CMK (cell line): ENCODE data around the gene PRKCA.

ENCODE experiments used
- DNase-seq: peaks from one replicate; pipeline ENCODE4 v3.0.0-alpha.2; 2010; ENCODE audit warnings: low read depth

The PRKCA gene

DNA sequence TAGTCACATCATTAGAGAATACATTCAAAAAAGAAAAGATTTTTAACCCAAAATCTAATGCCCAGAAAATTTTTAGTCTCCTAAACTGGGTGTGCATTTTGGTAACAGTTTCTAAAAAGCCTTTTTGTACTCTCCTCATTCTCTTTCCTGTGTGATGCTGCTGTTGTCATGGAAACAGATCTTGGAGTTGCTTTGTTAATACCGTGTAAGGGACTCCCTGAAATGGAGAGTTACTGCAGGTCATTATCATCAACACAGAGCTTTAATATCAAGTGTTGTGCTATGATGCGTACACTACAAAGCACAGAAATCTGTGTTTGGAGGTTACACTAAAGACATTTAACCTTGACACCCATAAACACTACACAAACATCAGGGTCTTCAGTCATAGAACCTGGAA lies 216.3 kb downstream of the PRKCA start:
- DNase-seq, result no peak

DNA sequence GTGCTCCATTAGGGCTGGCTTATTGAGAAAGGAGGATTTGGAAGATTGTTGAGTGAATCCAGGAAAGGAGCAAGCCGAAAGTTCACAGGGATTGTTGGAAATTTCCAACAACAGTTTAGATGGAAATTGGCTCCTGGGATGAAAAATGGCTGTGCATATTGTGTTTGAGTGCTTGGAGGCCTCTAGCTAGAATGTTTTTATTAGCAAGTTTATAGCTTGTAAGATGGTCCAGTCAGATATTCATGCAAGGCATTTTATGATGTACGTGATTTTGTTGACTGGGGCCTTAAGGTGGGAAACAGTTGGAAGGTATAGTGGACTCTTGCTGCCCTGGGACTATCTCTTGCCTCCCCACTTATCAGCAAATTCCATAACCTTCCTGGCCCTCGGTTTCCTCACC lies 216.7 kb downstream of the PRKCA start:
- no peak for DNase-seq

DNA sequence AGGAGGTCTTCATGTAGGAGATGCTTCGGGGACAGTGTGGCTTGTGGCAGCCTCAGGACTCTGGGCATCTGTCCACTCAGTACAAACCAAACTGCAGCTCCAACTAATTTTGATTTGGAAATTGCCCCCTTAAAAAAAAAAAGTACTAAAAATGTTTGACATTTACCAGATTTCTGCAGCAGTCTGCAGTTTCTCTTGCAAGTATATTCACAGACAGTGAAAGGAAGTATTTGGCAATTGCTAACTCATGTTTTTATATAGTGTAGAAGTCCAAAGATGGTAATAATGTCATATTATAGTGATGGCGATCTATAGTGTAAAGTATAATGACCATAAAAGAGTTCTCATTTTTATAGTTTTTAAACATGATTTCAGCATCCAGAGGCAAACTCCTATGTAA lies 218.6 kb downstream of the PRKCA start:
- DNase-seq, result no peak

DNA sequence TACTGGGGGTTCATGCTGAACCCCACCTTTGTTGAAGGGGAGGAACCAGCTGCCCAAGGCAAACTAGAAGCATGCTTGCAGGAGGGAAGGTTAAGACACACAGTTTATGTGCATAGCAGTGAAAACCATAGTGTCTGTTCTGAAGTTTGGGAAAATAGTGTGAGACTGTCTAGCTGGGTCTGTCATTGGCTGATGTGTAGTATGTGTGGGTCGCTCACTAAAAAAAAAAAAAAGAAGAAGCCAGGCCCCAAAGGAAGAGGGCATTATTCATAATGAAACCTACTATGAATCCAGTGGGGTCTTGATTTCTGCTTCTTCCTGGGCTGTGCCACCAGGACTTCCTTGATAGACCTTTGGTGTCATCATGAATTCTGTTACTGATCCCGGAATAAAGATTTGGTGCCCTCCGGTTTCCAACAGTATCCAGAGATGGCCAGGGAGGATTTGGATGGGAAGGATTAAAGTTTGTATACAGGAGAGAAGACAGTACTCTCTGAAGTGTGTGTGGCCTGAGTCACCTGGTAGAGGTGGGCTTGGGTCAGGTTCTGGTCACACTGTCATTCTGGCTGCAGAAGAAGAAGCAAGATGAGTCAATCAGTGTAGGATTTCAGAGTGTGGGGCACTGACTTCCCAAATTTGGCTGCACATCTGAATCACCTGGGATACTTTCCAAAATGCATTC lies 220.3 kb downstream of the PRKCA start:
- DNase-seq, result no peak

DNA sequence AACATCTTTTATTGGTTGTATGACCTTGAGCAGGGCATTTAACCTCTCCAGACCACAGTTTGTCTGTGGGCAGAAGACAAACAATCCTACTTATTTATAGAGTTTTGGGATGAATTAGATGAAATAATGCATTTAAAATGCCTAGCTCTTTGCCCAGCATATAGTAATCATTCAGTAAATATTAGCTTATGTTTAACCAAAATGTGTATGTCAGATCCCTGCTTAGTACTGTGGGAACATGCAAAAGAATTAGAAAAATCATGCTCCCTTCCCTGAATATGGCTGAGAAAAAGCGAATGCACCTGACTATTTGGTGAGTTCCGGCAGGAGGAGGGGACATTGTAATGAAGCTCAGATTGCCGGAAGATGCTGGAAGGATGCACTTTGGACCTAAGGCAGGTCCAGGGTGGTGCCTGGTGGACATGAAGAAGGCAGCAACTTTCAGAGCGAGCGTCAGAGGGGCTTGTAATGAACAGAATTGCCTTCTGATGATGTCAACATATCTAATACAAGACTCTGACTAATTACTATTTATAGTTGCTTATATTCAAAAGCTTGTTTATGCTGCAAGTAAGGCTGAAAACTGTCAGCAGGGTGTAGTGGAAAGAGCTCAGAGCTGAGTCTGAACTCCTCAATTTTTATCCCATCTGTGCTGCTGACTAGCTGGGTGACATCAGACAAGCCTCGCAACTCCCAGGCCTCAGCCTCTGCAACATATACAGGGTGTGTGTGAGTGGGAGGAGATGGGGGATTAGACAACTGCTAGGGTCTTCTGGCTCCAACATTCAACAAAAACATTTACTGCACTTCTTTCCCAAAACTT lies 221.2 kb downstream of the PRKCA start:
- no peak for DNase-seq

DNA sequence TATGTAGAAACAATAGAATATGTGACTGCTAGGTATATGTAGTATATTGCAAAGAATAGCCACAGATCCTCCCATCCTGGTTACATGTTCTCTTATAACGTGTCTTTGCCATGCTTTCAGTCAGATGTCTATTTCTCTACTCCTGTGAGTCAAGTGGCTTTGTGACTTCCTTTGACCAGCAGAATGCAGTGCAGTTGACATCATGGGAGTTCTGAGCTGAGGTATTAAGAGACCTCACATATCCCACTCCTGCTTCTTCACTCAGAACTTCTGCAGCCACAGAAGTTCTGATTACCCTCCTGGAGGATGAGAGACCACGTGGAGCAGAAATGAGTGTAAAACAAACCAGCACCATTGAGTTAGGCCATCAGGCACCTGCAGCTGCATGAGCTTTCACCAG lies 222.5 kb downstream of the PRKCA start:
- no peak for DNase-seq

DNA sequence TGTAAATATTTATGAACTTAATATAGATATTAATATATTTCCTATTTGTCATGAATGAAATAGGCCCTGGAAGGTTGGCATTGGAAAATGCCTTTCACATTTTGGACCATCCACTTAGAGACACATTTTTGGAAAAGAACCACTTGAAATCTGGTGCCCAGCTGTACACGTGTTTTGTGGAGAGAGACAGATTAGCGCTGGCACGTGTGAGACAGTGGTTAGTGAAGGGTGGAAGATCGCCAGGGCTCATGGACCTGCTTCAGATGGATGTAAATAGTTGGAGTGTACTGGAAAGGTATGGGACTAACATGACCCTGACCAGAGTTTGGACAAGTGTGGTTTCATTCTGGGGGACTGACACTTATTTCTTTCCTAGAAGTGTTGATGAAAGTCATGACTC lies 222.9 kb downstream of the PRKCA start:
- no peak for DNase-seq

DNA sequence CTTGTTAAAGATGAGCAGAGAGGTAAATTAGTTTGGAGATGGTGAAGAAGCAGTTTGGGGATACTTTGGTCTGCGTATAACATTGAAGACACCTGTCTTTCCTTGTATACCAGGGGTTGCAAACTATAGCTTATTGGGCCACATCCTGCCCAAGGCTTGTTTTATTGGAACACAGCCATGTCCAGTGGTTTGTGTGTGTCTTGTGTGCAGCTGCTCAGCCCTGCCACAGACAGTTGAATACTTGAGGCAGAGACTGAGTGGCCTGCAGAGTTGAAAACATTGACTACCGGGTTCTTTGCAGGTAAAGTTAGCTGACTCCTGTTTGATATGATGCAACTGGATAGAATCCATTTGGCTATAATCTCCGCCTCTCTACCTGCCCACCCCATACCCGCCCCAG lies 224.4 kb downstream of the PRKCA start:
- no peak for DNase-seq

DNA sequence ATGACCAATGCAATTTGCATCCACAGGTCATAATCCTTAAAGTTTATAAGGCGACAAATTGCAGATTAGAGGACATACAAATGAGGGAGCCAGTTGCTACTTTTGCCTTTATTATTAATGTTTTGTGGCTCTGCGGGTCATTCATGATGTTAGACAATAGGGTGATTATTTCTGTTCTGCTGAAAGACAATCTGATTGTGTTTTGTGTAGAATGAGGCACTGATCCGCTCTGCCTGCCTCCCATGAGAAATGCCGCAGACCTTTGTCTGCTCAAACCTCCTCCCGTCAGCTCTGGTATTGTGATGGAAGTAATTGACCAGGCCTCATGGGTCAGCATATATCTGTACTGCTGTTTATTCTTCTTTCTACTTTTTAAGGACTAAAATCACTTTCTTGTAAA lies 224.9 kb downstream of the PRKCA start:
- DNase-seq, result no peak

DNA sequence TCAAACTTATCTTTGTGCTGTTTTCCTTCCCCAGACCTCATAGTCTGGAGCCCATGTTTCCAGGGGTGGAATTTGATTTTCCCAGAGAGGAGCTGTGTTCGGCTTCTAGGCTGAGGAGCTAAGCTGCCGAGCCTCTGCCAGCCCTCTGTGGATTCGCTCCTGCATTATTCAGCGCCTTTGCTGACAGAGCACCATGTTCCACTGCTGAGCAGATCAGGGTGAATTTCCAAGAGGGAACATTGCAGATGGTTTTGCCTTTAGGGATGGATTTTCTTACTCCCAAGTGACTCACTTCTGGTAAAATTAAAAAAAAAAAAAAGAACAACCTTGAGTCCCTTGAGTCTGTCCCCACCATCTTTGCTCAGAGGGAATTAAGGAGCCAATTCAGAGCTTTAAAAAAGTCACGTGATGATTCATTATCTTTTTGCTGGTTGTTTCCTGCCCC lies 229.5 kb downstream of the PRKCA start:
- DNase-seq, result no peak

DNA sequence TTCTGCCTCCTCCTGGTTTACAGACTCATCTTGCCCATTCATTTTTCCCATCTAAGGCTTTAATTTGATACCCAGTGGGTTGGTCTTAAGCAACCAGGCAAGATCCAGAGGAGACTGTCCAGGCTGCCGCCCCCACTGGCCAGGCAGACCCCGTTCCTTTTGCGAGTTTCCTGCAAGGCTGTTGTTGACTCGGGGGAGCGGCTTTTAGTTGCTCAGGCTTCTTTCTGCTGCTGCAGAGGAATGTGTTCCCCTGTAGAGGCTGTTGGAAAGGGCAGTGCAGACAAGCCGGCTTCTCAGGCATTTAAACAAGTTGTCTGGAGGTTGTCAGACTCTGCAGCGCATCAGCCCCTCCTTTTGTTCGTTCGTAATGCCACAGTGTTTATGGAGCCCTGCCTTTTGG lies 231.2 kb downstream of the PRKCA start:
- DNase-seq, result no peak

DNA sequence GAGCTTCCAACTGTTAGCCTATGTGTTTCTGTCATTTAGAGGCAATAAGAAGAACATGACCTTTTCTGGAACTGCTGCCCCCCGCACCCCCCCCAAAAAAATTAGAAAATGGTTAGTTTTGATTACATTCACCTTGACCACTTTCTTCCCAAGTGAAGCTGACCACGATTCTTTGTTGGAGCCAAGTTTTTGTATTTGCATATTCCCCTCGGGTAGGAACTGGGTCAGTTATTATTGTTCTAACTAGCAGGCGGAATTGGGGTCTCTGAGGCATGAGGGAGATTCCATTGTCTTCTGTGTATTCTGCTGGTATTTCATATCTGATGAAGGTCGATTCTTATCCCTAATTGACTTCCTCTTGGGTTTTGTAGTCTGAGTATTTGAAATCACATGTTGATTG lies 231.6 kb downstream of the PRKCA start:
- no peak for DNase-seq

DNA sequence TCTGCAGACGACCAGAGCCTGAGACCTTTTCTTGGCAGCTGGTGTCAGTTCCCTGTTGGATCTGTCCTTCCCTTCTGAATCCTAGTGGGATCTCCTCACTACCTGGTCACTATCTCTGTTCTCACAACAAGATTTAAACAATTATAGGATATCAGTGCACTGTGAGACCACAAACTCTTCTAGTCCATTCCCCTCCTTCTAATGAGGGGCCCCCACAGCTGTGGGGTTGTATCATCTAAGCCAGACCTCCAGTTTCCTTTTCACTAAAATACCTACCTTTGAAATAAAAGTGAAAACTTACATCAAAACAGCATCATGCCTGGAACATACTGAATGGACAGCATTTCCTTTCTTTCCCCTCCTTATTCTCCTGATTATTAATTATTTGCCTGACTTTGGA lies 233.2 kb downstream of the PRKCA start:
- DNase-seq, result no peak

DNA sequence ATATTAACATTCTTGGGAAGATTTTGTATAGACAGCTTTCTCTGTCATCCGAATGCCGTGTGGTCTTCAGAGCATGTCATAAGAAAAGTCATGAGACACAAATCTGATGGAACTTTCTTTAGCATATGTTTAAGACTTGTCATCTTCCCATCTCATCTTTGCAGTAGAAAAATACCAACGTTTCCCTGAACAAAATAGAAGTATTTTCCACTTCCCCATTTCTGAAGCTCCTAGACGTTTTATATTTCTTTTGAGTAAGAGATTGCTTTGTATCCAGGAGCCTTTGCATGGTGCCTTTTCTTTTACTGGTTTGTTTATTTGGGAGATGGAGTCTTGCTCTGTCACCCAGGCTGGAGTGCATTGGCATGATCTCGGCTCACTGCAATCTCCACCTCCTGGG lies 235.1 kb downstream of the PRKCA start:
- DNase-seq, result no peak

DNA sequence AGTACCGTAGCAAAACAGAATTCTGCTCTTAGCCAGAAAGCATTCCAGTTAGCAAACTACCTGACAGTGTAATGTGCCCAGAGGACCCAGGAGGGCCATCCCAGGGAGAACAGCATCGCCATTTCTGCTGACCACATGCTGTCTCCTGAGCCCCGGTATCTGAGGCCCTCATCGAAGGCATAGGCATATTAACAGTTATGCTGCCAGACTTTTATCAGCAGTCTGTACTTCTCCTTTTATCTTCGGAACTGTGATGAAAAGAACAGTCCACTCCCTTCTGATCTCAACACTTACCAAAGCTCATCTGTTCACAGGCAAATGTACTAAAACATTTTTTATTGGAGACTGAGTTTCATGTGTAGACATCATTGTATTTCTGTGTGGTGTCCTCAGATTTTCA lies 236.4 kb downstream of the PRKCA start:
- DNase-seq, result no peak

DNA sequence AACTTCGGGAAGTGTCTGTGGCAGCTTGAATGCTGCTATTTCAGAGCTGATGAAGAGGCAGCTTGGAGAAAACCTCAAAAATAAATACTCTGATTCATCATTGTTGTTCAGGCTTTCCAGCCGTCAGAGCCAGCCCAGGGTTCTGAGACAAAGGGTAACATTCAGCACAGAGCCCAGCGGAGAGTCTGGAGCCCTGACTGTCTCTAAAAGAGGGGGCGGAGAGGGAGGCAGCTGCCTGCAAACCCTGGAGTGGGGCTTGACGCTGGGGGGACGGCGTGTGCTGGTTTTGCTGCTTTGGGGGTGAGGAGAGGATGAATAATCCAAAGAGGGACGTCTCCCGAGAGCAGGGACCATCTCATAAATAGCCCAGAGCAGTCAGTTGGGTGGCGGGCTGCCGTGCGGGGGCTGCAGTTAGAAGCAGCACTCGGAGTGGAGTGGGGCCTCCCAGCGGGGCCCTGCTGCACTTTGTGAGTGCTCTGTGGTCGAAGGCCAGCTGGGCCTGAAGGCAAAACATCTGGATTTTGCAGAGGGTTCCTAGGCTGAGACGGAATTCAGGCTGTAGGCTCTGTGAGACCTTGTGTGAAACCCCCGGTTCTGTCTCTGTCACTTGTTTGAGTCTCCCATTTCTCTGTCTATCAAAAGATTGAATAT lies 237.8 kb downstream of the PRKCA start:
- DNase-seq, result no peak

DNA sequence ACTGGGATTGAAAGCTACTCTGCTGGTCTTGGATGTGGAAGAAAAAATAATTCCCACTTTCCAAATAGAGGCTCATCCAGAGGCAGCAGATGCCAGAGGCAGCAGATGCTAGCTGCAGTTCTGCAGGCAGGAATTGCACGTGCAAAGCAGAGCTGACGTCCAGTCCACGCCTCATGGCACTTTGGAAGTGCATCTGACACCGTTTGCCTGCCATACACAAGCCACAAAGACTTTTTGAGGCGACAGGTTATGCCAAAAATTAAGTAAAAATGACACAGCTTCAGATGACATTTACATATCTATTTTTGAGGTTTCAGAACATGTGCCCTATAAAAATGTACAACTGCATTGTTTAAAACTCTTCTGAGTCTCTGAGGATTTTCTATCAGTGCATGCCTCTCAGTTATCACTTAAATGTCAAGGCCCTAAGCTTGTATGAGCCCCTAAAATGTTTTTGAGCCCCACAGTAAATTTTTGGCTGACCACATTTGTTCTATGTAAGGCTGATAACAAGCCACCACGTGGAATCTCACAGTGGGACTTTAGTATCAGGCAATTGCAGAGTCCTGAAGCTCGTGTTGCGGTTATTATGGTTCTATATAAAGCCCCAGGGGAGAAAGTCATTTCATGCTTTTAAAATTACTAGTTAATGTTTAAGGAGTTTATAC lies 239.2 kb downstream of the PRKCA start:
- peak; percentile 12 for DNase-seq

DNA sequence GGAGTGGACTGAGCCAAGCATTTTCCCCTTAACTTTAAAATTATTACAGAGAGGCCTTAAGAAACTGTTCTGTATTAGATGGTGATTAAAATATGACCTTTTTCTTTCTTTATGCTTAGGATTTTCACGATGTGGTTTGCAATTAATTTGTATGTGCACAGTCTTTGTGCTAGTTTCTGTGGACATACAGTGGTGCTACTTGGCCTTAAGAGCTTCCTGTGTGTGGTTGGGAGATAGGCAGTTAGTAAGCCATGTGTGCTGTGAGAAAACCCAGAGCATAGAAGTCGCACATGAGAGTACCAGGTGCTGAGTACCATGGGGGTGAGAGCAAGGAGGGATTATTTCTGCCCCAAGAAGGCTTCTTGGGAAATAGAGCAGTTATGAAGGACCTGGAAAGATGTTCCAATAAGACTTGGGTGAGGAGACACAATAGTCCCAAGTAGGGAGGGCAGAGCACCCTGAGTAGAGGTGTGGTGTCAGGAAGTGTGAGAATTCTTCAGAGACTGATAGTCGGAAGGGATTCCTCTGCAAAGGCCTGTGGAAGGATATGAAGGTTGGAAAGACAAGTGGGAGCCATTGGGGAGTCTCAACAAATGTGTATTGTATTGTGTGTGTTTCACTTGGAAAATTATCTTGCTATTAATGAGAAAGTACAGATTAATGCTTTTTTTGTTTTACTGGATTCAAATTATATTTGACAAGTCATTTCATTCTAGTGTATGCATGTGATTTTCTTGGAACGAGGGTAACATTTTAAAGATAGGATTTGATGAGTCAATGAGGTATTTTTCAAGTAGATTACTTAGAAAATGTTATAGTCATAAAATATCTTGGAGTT lies 239.9 kb downstream of the PRKCA start:
- no peak for DNase-seq

DNA sequence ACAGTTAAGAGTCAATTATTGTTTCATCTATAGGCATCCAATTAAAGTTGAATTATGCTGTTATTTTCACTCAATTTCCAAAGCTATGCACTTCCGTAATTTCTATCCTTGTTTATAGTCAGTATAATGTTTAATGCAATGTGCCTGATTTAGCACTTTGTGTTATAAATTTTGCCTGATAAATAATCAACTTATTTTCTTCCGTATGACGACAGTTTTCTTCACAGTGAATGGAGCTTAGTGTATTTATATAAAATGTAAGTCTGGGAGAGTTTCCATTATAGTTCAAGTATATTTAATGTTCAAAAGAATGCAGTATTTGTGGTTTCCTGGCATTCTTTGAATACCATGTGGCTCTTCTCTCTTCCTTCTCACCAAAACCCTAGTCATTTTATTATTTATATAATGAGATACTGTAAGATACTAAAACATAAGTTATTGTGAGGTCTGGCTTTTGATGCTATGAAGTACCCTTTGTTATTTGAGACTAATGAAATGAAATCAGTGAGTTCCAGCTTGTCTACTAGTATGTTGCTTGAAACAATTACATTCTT lies 240.6 kb downstream of the PRKCA start:
- DNase-seq, result no peak

DNA sequence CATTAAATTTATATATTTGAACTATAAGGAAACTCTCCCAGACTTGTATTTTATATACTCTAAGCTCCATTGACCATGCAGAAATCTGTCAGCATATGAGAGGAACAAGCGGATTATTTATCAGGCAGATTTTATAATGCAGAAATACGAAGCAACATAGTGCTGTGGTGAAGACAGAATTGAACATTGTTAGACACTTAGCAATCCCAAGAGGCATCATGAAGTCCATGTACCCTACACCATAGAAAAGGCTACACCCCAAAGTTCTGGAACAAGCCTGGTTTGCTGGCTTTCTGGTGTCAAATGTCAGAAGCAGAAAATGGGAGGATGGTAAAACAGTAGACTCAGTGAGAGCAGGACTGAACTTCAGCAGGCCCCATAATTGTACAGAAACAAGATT lies 241.1 kb downstream of the PRKCA start:
- DNase-seq, result no peak

DNA sequence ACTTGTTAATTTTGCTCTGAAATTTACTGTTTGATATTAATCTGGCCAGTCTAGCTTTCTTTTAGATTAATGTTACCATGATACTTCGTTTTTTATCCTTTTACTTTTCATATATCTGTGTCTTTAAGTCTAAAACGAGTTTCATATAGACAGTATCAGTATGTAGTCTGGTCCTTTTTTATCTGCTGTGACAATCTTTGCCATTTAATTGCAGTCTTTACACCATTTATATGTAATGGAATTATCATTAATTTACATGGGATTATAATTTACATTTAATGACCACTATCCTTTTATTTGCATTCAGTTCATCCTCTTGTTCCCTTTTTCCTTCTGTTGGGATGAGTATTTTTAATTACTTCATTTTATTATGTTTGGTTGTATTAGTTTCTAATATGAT lies 243.5 kb downstream of the PRKCA start:
- no peak for DNase-seq
